ENCODE data around the gene INTS13.

DNA sequence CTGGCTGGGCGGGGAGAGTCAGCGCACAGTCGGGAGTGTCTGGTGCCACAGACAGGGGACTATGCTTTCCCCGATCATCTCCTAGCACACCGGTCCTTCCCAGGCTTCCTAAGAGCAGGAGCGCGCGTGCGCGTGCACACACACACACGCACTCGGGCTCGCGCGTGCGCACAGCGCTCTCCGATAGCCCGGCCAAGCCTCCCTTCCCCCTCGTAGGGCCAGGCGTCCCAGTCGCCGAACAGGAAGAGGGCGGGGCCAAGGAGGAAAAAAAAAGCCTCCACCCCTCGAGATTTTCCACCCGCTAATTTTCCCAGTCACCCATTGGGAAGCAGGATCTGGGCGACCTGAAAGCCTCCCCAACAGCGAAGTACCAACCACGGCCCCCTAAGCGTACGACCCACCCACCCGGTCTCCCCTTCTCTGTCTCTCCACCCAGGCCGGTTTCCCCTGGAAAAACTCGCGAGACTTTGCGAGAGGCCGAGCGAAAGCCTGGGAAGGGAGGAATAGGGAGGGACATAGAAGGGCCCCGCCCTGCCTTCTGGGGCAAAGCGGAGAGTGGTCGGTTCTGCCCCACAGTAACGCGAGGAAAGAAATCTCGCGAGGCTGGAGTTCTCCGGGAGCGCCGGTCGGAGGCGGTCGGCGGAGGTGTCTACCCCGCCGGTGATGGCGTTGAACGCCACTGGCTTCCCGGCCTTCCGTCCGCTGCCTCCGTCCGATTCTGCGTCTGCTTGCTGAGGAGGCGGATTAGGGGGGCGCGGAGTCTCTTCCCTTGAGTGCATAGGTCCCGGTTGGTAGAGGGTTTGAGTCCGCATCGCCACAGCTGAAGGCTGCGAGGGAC lies at the start of gene INTS13, which contains the start of gene FGFR1OP2:
- TF ChIP-seq GATA2 (IDR thresholded peaks at IDR 0.05; ENCODE audit: low read depth, low read length) (no peak), GATA3 (IDR thresholded peaks at IDR 0.05; ENCODE audit: low read depth, low read length) (no peak)
